Measurements from ENCODE around the gene IRF2BP2. TPM values are rescaled to one million over a fixed set of nuclear protein-coding genes. Genes with fewer than 3 reads are reported as not detected.

The IRF2BP2 gene
- total and polyA plus RNA-seq, 2 of the 13 experiments (the other 11 are each of a cell fraction or from before 2014, with no cell fraction given) = 140 to 147 TPM

DNA sequence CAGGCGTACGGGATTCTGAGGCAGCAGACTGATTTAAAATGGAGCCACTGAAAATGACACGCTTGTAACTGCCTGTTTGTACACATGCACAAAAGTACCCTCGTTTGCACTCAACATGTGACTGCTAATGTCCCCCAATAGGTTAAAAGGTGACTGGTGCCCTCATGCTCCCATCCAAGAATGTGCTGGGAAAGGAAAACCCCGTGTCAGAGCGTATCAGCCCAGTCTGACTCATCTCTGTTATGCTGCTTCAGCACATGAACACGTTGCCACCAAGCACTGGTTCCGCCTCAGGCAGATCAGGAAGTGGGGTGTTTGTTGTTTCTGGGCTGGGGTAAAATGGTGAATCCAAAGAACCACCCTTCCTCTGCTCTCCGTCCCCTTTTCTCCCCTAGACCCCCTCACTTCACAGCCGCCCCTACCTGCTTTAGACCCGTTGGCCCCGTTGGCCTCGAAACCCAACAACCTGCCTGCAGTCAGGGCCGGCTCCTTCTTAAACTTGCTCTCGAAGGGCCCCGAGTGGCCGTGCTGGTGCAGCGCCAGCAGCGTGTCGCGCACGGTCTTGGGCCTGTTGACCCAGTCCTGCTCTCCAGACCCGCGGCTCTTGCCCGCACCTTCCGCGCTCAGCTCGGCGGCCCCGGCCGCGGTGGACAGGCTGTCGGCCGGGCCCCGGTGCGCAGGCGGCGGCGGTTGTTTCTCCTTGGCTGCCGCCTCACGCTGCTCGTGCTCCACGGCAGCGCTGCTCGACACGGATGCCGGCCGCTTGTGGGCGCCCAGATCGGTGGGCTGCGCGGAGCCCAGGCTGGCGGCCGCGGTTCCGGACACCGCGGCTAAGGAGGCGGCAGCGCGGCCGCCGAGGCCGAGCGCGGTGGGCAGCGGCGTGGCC, 1.7 kb downstream of the IRF2BP2 start (continued):
- TF ChIP-seq, protein P1, sequence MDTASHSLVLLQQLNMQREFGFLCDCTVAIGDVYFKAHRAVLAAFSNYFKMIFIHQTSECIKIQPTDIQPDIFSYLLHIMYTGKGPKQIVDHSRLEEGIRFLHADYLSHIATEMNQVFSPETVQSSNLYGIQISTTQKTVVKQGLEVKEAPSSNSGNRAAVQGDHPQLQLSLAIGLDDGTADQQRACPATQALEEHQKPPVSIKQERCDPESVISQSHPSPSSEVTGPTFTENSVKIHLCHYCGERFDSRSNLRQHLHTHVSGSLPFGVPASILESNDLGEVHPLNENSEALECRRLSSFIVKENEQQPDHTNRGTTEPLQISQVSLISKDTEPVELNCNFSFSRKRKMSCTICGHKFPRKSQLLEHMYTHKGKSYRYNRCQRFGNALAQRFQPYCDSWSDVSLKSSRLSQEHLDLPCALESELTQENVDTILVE (CRISPR knock-in tag; IDR thresholded peaks at IDR 0.05) = peak; percentile 81
- TF ChIP-seq KDM5A (IDR thresholded peaks at IDR 0.05; ENCODE audit: borderline replicate concordance, low read length) = no peak
- no peak for TF ChIP-seq PRPF4 (IDR thresholded peaks at IDR 0.05; ENCODE audit: low read depth, low read length, poor library complexity, severe bottlenecking)
- peak; percentile 68; the same call in 1 of the 2 replicates for TF ChIP-seq HES4 (CRISPR knock-in tag; IDR thresholded peaks at IDR 0.05; ENCODE audit: borderline replicate concordance)
- no peak for TF ChIP-seq ZSCAN22 (CRISPR knock-in tag; IDR thresholded peaks at IDR 0.05)
- TF ChIP-seq ZBTB20 (CRISPR knock-in tag; IDR thresholded peaks at IDR 0.05; ENCODE audit: borderline replicate concordance, low read depth) = peak; percentile 86; the same call in 1 of the 2 replicates
- TF ChIP-seq, protein P2, sequence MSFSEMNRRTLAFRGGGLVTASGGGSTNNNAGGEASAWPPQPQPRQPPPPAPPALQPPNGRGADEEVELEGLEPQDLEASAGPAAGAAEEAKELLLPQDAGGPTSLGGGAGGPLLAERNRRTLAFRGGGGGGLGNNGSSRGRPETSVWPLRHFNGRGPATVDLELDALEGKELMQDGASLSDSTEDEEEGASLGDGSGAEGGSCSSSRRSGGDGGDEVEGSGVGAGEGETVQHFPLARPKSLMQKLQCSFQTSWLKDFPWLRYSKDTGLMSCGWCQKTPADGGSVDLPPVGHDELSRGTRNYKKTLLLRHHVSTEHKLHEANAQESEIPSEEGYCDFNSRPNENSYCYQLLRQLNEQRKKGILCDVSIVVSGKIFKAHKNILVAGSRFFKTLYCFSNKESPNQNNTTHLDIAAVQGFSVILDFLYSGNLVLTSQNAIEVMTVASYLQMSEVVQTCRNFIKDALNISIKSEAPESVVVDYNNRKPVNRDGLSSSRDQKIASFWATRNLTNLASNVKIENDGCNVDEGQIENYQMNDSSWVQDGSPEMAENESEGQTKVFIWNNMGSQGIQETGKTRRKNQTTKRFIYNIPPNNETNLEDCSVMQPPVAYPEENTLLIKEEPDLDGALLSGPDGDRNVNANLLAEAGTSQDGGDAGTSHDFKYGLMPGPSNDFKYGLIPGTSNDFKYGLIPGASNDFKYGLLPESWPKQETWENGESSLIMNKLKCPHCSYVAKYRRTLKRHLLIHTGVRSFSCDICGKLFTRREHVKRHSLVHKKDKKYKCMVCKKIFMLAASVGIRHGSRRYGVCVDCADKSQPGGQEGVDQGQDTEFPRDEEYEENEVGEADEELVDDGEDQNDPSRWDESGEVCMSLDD (CRISPR knock-in tag; IDR thresholded peaks at IDR 0.05; ENCODE audit: borderline replicate concordance) = peak; percentile 62; the same call in 1 of the 2 replicates
- TF ChIP-seq MTA3 (CRISPR knock-in tag; IDR thresholded peaks at IDR 0.05) = no peak
- no peak for TF ChIP-seq SRSF1 (optimal IDR thresholded peaks at IDR 0.05; ENCODE audit: low read depth, low read length)
- no peak for TF ChIP-seq TCF7 (IDR thresholded peaks at IDR 0.05; ENCODE audit: low read depth)
- no peak for TF ChIP-seq EZH2 (conservative IDR thresholded peaks at IDR 0.05; ENCODE audit: low read depth, low read length)
- peak; percentile 73; the same call in 1 of the 2 replicates for TF ChIP-seq GLI4 (CRISPR knock-in tag; IDR thresholded peaks at IDR 0.05; ENCODE audit: borderline replicate concordance)
- no peak for TF ChIP-seq SYNCRIP (IDR thresholded peaks at IDR 0.05; ENCODE audit: insufficient read depth, low read depth, low read length)
- no peak for TF ChIP-seq WIZ (CRISPR knock-in tag; IDR thresholded peaks at IDR 0.05)
- TF ChIP-seq, protein P3, sequence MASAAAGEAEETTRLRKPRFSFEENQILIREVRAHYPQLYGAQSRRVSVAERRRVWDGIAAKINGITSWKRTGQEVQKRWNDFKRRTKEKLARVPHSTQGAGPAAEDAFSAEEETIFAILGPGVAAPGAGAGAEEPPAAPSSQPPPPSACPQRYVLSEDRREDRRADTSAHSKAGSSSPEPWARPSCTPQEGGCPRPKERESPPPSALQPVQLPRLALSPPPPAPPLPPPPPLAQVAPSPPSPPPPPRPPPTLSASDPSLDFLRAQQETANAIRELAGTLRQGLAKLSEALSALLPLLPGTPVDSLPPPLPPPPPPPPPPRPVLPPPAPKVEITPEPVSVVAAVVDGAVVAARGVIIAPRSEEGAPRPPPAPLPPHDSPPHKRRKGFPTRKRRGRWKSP (CRISPR knock-in tag; IDR thresholded peaks at IDR 0.05) = peak; percentile 35; the same call in 1 of the 2 replicates
- TF ChIP-seq, protein P4, sequence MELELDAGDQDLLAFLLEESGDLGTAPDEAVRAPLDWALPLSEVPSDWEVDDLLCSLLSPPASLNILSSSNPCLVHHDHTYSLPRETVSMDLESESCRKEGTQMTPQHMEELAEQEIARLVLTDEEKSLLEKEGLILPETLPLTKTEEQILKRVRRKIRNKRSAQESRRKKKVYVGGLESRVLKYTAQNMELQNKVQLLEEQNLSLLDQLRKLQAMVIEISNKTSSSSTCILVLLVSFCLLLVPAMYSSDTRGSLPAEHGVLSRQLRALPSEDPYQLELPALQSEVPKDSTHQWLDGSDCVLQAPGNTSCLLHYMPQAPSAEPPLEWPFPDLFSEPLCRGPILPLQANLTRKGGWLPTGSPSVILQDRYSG (CRISPR knock-in tag; IDR thresholded peaks at IDR 0.05) = no peak
- TF ChIP-seq ZNF138 (CRISPR knock-in tag; IDR thresholded peaks at IDR 0.05; ENCODE audit: low read depth) = no peak
- TF ChIP-seq TCF12 (IDR thresholded peaks at IDR 0.05) = no peak
- TF ChIP-seq TCF12 (CRISPR knock-in tag; IDR thresholded peaks at IDR 0.05) = peak; percentile 34; the same call in 1 of the 2 replicates
- TF ChIP-seq, protein P5, sequence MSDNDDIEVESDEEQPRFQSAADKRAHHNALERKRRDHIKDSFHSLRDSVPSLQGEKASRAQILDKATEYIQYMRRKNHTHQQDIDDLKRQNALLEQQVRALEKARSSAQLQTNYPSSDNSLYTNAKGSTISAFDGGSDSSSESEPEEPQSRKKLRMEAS (IDR thresholded peaks at IDR 0.05) = no peak
- no peak for TF ChIP-seq RFXANK (CRISPR knock-in tag; IDR thresholded peaks at IDR 0.05)
- TF ChIP-seq MIER2 (CRISPR knock-in tag; IDR thresholded peaks at IDR 0.05) = no peak
- no peak; the same call in 1 of the 2 replicates for TF ChIP-seq HDAC2 (CRISPR knock-in tag; IDR thresholded peaks at IDR 0.05)
- no peak for TF ChIP-seq RORA (CRISPR knock-in tag; IDR thresholded peaks at IDR 0.05)

Measured in HepG2 (cell line).